Measurements from ENCODE around the gene BAZ2B.

DNA sequence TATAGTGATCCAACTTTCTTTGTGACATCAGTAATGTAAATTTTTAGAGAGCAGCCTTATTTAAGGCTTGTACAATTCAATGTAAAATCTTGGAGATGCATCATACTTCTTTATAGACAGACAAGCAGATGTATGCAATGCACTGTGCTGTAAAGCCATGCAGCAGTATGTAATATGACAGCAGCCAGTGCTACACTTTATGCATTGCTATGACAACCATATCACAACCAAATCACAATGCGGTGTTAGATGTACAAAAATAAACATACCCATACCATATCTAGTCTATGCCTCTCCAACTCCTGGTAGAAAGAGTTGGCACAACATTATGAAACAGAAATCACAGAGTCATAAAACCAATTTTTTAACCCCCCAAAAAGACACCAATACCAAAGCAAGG is 219.5 kb downstream of the BAZ2B start:
- TF ChIP-seq, protein P1, sequence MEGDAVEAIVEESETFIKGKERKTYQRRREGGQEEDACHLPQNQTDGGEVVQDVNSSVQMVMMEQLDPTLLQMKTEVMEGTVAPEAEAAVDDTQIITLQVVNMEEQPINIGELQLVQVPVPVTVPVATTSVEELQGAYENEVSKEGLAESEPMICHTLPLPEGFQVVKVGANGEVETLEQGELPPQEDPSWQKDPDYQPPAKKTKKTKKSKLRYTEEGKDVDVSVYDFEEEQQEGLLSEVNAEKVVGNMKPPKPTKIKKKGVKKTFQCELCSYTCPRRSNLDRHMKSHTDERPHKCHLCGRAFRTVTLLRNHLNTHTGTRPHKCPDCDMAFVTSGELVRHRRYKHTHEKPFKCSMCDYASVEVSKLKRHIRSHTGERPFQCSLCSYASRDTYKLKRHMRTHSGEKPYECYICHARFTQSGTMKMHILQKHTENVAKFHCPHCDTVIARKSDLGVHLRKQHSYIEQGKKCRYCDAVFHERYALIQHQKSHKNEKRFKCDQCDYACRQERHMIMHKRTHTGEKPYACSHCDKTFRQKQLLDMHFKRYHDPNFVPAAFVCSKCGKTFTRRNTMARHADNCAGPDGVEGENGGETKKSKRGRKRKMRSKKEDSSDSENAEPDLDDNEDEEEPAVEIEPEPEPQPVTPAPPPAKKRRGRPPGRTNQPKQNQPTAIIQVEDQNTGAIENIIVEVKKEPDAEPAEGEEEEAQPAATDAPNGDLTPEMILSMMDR (conservative IDR thresholded peaks at IDR 0.05), result no peak
- no peak for TF ChIP-seq ZFX (IDR thresholded peaks at IDR 0.05)

Data from C4-2B (cell line).